B cell (primary cell): ENCODE results near the gene USF1. TPM values are rescaled to one million over a fixed set of nuclear protein-coding genes. Genes with fewer than 3 reads are reported as not detected.

Source experiments
- ATAC-seq: fragments of 200-7000 bp; cut with Tn5 transposase; one replicate; pipeline ENCODE4 v1.10.0; 2021; ENCODE audit warnings: low read depth, mild to moderate bottlenecking, moderate number of reproducible peaks, moderate library complexity
- CTCF ChIA-PET: fragments of 350-600 bp; sonication (Branson Sonifier 250); formaldehyde crosslinking; loops from one replicate; lab custom pipeline; 2021; ENCODE audit warnings: antibody characterized with exemption, inconsistent platforms; lab: Charles Lee
- POLR2A ChIA-PET: fragments of 350-600 bp; sonication (Branson Sonifier 250); formaldehyde crosslinking; loops from one replicate; lab custom pipeline; 2021; ENCODE audit warnings: antibody characterized with exemption; lab: Charles Lee
- DNase-seq: peaks from one replicate; pipeline ENCODE4 v3.0.0; 2013
- H2AFZ ChIP-seq: 2 replicates; pipeline ENCODE4 v1.6.1; 2012; ENCODE audit warnings: mild to moderate bottlenecking, low read depth, low read length; ENCODE audit not compliant: insufficient read depth, poor library complexity, severe bottlenecking
- H3K27ac ChIP-seq, 2 donors: 1 replicate in 1 of 2; 2 replicates in 1 of 2; pipeline ENCODE4 v1.5.1; 2012 to 2013; ENCODE audit warnings: low read length in 2 of 2, mild to moderate bottlenecking in 2 of 2, moderate library complexity in 1 of 2
- H3K27me3 ChIP-seq, 4 experiments: fragments of 200-600 bp in 1 of 4; sonication (generic) in 1 of 4; replicated peaks in 1 of 4; 1 replicate in 2 of 4; 2 replicates in 2 of 4; pipeline versions ENCODE4 v1.6.1 to v1.7.0; 2013 to 2016; ENCODE audit warnings: low read length in 3 of 4, mild to moderate bottlenecking in 2 of 4, mixed read lengths in 1 of 4, moderate library complexity in 1 of 4; ENCODE audit not compliant: insufficient read depth in 4 of 4, control insufficient read depth in 3 of 4; ENCODE audit errors: control extremely low read depth in 1 of 4
- H3K36me3 ChIP-seq, 2 experiments: replicated peaks in 1 of 2; 1 replicate in 1 of 2; 2 replicates in 1 of 2; pipeline versions ENCODE4 v1.6.1 to v1.7.1; 2013; ENCODE audit warnings: low read length in 1 of 2; ENCODE audit not compliant: insufficient read depth in 2 of 2, control insufficient read depth in 1 of 2; ENCODE audit errors: control extremely low read depth in 1 of 2, extremely low read depth in 1 of 2
- H3K4me1 ChIP-seq, 2 donors: fragments of 200-600 bp in 1 of 2; sonication (generic) in 1 of 2; 1 replicate in 1 of 2; 2 replicates in 1 of 2; pipeline versions ENCODE4 v1.5.1 to v1.6.1; 2013 to 2017; ENCODE audit warnings: low read length in 2 of 2; ENCODE audit not compliant: control insufficient read depth in 2 of 2, insufficient read depth in 2 of 2
- H3K4me2 ChIP-seq: replicated peaks from 2 replicates; pipeline ENCODE3; 2012; ENCODE audit warnings: mild to moderate bottlenecking, low read depth, low read length; ENCODE audit not compliant: poor library complexity, severe bottlenecking
- H3K4me3 ChIP-seq, 5 experiments: fragments of 200-600 bp in 1 of 5; sonication (generic) in 1 of 5; 1 replicate in 3 of 5; 2 replicates in 2 of 5; pipeline versions ENCODE4 v1.5.1 to v1.7.0; 2011 to 2016; ENCODE audit warnings: low read length in 4 of 5, mild to moderate bottlenecking in 4 of 5, low read depth in 2 of 5, control low read depth in 1 of 5, moderate library complexity in 1 of 5; ENCODE audit not compliant: insufficient read depth in 1 of 5; ENCODE audit errors: control extremely low read depth in 1 of 5, extremely low read depth in 1 of 5
- H3K79me2 ChIP-seq: fragments of 200-600 bp; sonication (generic); one replicate; pipeline ENCODE4 v1.6.0; 2016; ENCODE audit warnings: low read length; ENCODE audit not compliant: control insufficient read depth, insufficient read depth
- H3K9ac ChIP-seq: fragments of 200-600 bp; sonication (generic); 2 replicates; pipeline ENCODE4 v1.6.1; 2017; ENCODE audit warnings: mild to moderate bottlenecking, low read length, moderate library complexity
- H3K9me3 ChIP-seq, 3 donors: one replicate each; pipeline versions ENCODE4 v1.6.1 to v1.7.1; 2013; ENCODE audit warnings: low read length in 2 of 3; ENCODE audit not compliant: control insufficient read depth in 2 of 3, insufficient read depth in 1 of 3; ENCODE audit errors: control extremely low read depth in 1 of 3
- H4K20me1 ChIP-seq: 2 replicates; pipeline ENCODE4 v1.6.0; 2012; ENCODE audit warnings: mild to moderate bottlenecking, low read length; ENCODE audit not compliant: insufficient read depth, control insufficient read depth, poor library complexity, severe bottlenecking
- H3K27ac Mint-ChIP-seq: one replicate; pipeline ENCODE4 v1.8.0; 2021; ENCODE audit warnings: mixed read lengths
- H3K27me3 Mint-ChIP-seq: one replicate; pipeline ENCODE4 v1.8.0; 2021; ENCODE audit warnings: mixed read lengths
- H3K4me1 Mint-ChIP-seq: one replicate; pipeline ENCODE4 v1.8.0; 2021; ENCODE audit warnings: mixed read lengths
- H3K4me3 Mint-ChIP-seq: one replicate; pipeline ENCODE4 v1.8.0; 2021; ENCODE audit warnings: mixed read lengths
- H3K9me3 Mint-ChIP-seq: one replicate; pipeline ENCODE4 v1.8.0; 2022; ENCODE audit warnings: mixed read lengths; ENCODE audit not compliant: insufficient read depth
- EZH2 ChIP-seq: IDR thresholded peaks from 2 replicates; pipeline ENCODE4 v1.6.1; 2012; ENCODE audit warnings: borderline replicate concordance, low read depth, mild to moderate bottlenecking, moderate library complexity, low read length; ENCODE audit not compliant: insufficient read depth, poor library complexity, severe bottlenecking
- WGBS: methylation state at CpG from one replicate; pipeline ENCODE4 v1.1.5; 2013; ENCODE audit warnings: missing lambda C conversion rate; ENCODE audit not compliant: insufficient coverage; 5-methylcytosine and 5-hydroxymethylcytosine counted together
- intact Hi-C: fragments of 100-400 bp; cut with micrococcal nuclease; formaldehyde crosslinking; loops from one replicate; pipeline ENCODE4 v1.10.0; 2022
- polyA plus RNA-seq: library from polyadenylated mRNA; depleted of rRNA; stranded (reverse); fragments of >200 nt; gene quantifications from 2 replicates; pipeline ENCODE4 v1.2.3, GENCODE V29; 2012
- total RNA-seq, 2 donors: library from RNA; stranded (reverse); fragments of 120-200 nt in 1 of 2; gene quantifications; 1 replicate in 1 of 2; 2 replicates in 1 of 2; pipeline versions ENCODE4 v1.2.3 to v1.2.4, GENCODE V29; 2013 to 2022
- TF ChIP-seq, protein P1 (sequence below): fragments of 200-600 bp; IDR thresholded peaks from one replicate; pipeline ENCODE4 v1.8.0; 2022; ENCODE audit warnings: antibody characterized with exemption, mild to moderate bottlenecking

The USF1 gene
- total and polyA plus RNA-seq, 2 donors (not counting 1 experiment from before 2014, with no cell fraction given), result 192 to 249 TPM

DNA sequence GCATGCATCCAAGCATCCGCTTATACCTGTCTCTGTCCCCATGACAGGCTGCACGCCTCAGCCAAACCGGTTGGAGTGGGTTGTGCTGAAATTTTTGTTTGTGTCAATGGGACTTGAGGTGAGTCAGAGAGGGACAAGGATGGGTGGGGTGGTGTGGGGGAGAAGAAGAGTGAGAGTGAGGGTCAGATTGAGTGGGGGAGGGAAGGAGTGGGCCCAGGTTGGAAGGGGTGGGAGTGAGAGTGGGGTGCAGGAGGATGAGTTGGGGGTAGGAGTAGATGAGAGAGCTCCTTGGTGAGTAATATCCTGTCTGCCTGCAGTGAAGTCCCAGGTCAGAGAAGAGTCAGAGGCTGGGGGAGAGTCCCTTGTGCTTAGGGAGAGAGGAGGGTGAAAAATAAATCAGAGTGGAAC is 46.8 kb upstream of the USF1 start:
- no peak overlapping the region for H3K27ac Mint-ChIP-seq
- Histone ChIP-seq H3K79me2 (no peaks in the 10 kb centered on the region), H3K27ac (no peak overlapping the region), H4K20me1 (no peaks in the 10 kb centered on the region), H3K4me3 (no peak overlapping the region), H3K27me3 (no peaks in the 10 kb centered on the region), H2AFZ (no peak overlapping the region), H3K9me3 (no peaks in the 10 kb centered on the region), H3K9ac (no peak overlapping the region), H3K4me2 (no peak overlapping the region), H3K36me3 (no peaks in the 10 kb centered on the region), H3K4me1 (peaks cover 9 to 19% of the 10 kb centered on the region in 2 donors)
- H3K4me1 Mint-ChIP-seq, result peaks cover 20% of the 10 kb centered on the region
- 94% methylated on average over 3 of the region's 3 CpGs for WGBS
- intact Hi-C loops, result loop anchor here (10.0 kb wide), 1 partner anchor 292 kb away; no protein-coding TSS in a partner anchor
- ChIA-PET CTCF (interaction anchor here (8.7 kb wide), 1 partner anchor 22 kb away, joined by 142 read pairs; the partner anchor contains the start of gene ARHGAP30), POLR2A (no interaction called here)
- no peaks in the 10 kb centered on the region for H3K27me3 Mint-ChIP-seq
- H3K4me3 Mint-ChIP-seq, result no peak overlapping the region
- H3K9me3 Mint-ChIP-seq, result no peaks in the 10 kb centered on the region
- ATAC-seq (no peak), DNase-seq (no peak)
- TF ChIP-seq, protein P1, sequence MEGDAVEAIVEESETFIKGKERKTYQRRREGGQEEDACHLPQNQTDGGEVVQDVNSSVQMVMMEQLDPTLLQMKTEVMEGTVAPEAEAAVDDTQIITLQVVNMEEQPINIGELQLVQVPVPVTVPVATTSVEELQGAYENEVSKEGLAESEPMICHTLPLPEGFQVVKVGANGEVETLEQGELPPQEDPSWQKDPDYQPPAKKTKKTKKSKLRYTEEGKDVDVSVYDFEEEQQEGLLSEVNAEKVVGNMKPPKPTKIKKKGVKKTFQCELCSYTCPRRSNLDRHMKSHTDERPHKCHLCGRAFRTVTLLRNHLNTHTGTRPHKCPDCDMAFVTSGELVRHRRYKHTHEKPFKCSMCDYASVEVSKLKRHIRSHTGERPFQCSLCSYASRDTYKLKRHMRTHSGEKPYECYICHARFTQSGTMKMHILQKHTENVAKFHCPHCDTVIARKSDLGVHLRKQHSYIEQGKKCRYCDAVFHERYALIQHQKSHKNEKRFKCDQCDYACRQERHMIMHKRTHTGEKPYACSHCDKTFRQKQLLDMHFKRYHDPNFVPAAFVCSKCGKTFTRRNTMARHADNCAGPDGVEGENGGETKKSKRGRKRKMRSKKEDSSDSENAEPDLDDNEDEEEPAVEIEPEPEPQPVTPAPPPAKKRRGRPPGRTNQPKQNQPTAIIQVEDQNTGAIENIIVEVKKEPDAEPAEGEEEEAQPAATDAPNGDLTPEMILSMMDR, result no peak
- TF ChIP-seq EZH2, result no peak

DNA sequence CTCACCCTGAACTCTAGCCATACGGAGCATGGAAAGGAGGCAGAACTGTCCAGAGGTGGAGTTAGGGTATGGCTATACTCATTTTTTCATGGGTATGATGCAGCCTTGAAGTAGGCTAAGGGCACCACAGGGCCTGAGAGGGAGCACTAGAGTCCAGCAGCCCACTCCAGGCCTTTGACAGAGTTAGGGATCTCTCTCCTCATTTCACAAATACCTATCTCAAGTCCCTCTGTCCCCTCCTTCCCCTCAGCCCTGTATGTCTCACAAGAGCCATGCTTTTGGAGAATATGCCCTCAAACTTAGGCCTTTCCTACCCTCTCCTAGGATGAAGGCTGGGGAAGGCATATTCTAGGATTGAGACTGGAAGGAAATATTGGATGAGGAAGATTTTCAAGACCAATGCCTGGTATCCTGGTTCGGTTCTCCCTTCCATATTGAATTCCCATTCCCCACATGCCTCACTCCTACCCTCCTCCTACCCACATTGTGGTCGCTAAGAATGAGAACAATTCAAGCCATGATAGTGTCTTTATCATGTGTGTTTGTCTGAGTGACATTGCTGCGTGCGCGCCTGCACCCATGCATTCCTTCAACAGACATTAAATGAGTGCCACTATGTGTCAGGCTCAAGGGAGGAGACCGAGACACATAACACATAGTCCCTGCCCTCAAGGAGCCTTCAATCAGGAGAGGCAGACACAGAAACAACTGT is 46.2 kb upstream of the USF1 start:
- intact Hi-C loops, result loop anchor here (10.0 kb wide), 1 partner anchor 293 kb away; no protein-coding TSS in a partner anchor
- H3K27ac ChIP-seq, result no peak overlapping the region
- ATAC-seq (no peak), DNase-seq (no peak)
- H3K4me2 ChIP-seq, result no peak overlapping the region
- WGBS, result 97% methylated on average over 4 of the region's 7 CpGs
- no peaks in the 10 kb centered on the region for H3K27me3 ChIP-seq
- ChIA-PET POLR2A (no interaction called here), CTCF (no interaction called here)
- no peak overlapping the region for H3K9ac ChIP-seq
- H4K20me1 ChIP-seq, result no peaks in the 10 kb centered on the region
- no peaks in the 10 kb centered on the region for H3K79me2 ChIP-seq
- no peak overlapping the region for H2AFZ ChIP-seq
- no peaks in the 10 kb centered on the region for H3K9me3 Mint-ChIP-seq
- TF ChIP-seq, protein P1, result no peak
- no peak for TF ChIP-seq EZH2
- H3K9me3 ChIP-seq, result no peaks in the 10 kb centered on the region
- peaks cover 2 to 12% of the 10 kb centered on the region in 2 donors for H3K4me1 ChIP-seq
- H3K4me3 Mint-ChIP-seq, result no peak overlapping the region
- H3K4me3 ChIP-seq, result no peak overlapping the region
- no peak overlapping the region for H3K27ac Mint-ChIP-seq
- H3K27me3 Mint-ChIP-seq, result no peaks in the 10 kb centered on the region
- no peaks in the 10 kb centered on the region for H3K36me3 ChIP-seq
- peaks cover 14% of the 10 kb centered on the region for H3K4me1 Mint-ChIP-seq
